ENCODE measurements around the gene MED27.

Gene MED27

GRCh38 chr9:131817073-131817472 lies 262.6 kb downstream of the MED27 start:
- CTCF ChIA-PET: no interaction called here

GRCh38 chr9:131815970-131816873 lies 263.4 kb downstream of the MED27 start:
- ChIA-PET CTCF (interaction anchor here (0.6 to 1.2 kb wide), 3 partner anchors 136 to 785 kb away, joined by 3 read pairs; no protein-coding TSS in a partner anchor), POLR2A (interaction anchor here (0.5 kb wide), 1 partner anchor 38 kb away, joined by 3 read pairs; no protein-coding TSS in a partner anchor)
- Histone ChIP-seq H3K9me3 (ENCODE audit: control insufficient read depth, insufficient read depth, low read depth, low read length) (no peaks in the 10 kb centered on the region), H3K4me1 (ENCODE audit: control insufficient read depth, insufficient read depth, low read length) (0 out of 2 replicates have a peak, but pooled peaks cover 4% of the 10 kb centered on the region), H3K27ac (ENCODE audit: extremely low read depth, low read depth, low read length) (no peak overlapping the region), H3K36me3 (ENCODE audit: control insufficient read depth in 2 of 2, insufficient read depth in 1 of 2, low read length in 2 of 2) (no peaks in the 10 kb centered on the region), H3K4me3 (ENCODE audit: low read depth, low read length) (no peak overlapping the region)
- TF ChIP-seq ZNF843 (tag by site-specific recombination; IDR thresholded peaks at IDR 0.05): no peak
- TF ChIP-seq ZFHX2 (tag by site-specific recombination; conservative IDR thresholded peaks at IDR 0.05): 0 out of 2 replicates have a peak, but pooled peaks have one; percentile 20
- TF ChIP-seq ZNF561 (tag by site-specific recombination; IDR thresholded peaks at IDR 0.05; ENCODE audit: borderline replicate concordance): no peak
- TF ChIP-seq ZNF23 (tag by site-specific recombination; IDR thresholded peaks at IDR 0.05; ENCODE audit: borderline replicate concordance): peak; percentile 93
- no peak for TF ChIP-seq ZNF571 (tag by site-specific recombination; IDR thresholded peaks at IDR 0.05)
- TF ChIP-seq ZNF529 (tag by site-specific recombination; IDR thresholded peaks at IDR 0.05; ENCODE audit: insufficient replicate concordance): no peak
- no peak for TF ChIP-seq OSR2 (tag by site-specific recombination; IDR thresholded peaks at IDR 0.05)
- TF ChIP-seq ZNF560 (tag by site-specific recombination; IDR thresholded peaks at IDR 0.05; ENCODE audit: borderline replicate concordance): no peak
- no peak for TF ChIP-seq INSM2 (tag by site-specific recombination; IDR thresholded peaks at IDR 0.05)
- no peak for TF ChIP-seq ZFP69B (tag by site-specific recombination; IDR thresholded peaks at IDR 0.05)
- peak; percentile 99 for TF ChIP-seq ZBTB44 (tag by site-specific recombination; IDR thresholded peaks at IDR 0.05)
- no peak for TF ChIP-seq ZNF157 (tag by site-specific recombination; IDR thresholded peaks at IDR 0.05)
- no peak for TF ChIP-seq ZNF274 (IDR thresholded peaks at IDR 0.05; ENCODE audit: low read length)
- no peak for TF ChIP-seq ZNF274 (tag by site-specific recombination; IDR thresholded peaks at IDR 0.05; ENCODE audit: borderline replicate concordance)
- TF ChIP-seq ZBTB17 (tag by site-specific recombination; IDR thresholded peaks at IDR 0.05): peak; percentile 72
- TF ChIP-seq GLIS2 (tag by site-specific recombination; IDR thresholded peaks at IDR 0.05): no peak
- no peak for TF ChIP-seq ZNF449 (tag by site-specific recombination; IDR thresholded peaks at IDR 0.05)
- TF ChIP-seq ZNF670 (tag by site-specific recombination; IDR thresholded peaks at IDR 0.05; ENCODE audit: low read depth): no peak
- no peak for TF ChIP-seq ZNF776 (tag by site-specific recombination; IDR thresholded peaks at IDR 0.05; ENCODE audit: borderline replicate concordance)
- TF ChIP-seq ZSCAN30 (tag by site-specific recombination; IDR thresholded peaks at IDR 0.05): no peak

More at GRCh38 chr9:131817073-131817472, 262.6 kb downstream of the MED27 start:
- TF ChIP-seq ZNF549 (tag by site-specific recombination; IDR thresholded peaks at IDR 0.05) (no peak), ZNF488 (tag by site-specific recombination; IDR thresholded peaks at IDR 0.05) (no peak), ZNF610 (tag by site-specific recombination; IDR thresholded peaks at IDR 0.05; ENCODE audit: borderline replicate concordance) (no peak), ZNF223 (tag by site-specific recombination; IDR thresholded peaks at IDR 0.05) (no peak), SCRT1 (tag by site-specific recombination; IDR thresholded peaks at IDR 0.05; ENCODE audit: borderline replicate concordance) (no peak), ZSCAN23 (tag by site-specific recombination; IDR thresholded peaks at IDR 0.05) (no peak), ZNF169 (tag by site-specific recombination; IDR thresholded peaks at IDR 0.05) (no peak), MEIS1 (CRISPR knock-in tag; IDR thresholded peaks at IDR 0.05; ENCODE audit: borderline replicate concordance) (no peak)
- Histone ChIP-seq H3K27ac (ENCODE audit: extremely low read depth, low read depth, low read length) (no peak overlapping the region), H3K4me3 (ENCODE audit: low read depth, low read length) (no peak overlapping the region), H3K9me3 (ENCODE audit: control insufficient read depth, insufficient read depth, low read depth, low read length) (no peaks in the 10 kb centered on the region), H3K4me1 (ENCODE audit: control insufficient read depth, insufficient read depth, low read length) (0 out of 2 replicates have a peak, but pooled peaks cover 4% of the 10 kb centered on the region), H3K36me3 (ENCODE audit: control insufficient read depth in 2 of 2, insufficient read depth in 1 of 2, low read length in 2 of 2) (no peaks in the 10 kb centered on the region)
- POLR2A ChIA-PET: no interaction called here

Measured in HEK293 (cell line).